ENCODE measurements around the gene GJA5. TPM values are rescaled to one million over a fixed set of nuclear protein-coding genes. Genes with fewer than 3 reads are reported as not detected.

Gene GJA5
- total and polyA plus RNA-seq, 2 donors (not counting 3 experiments of a cell fraction or from before 2014, with no cell fraction given) = 0.55 to 5.9 TPM

DNA sequence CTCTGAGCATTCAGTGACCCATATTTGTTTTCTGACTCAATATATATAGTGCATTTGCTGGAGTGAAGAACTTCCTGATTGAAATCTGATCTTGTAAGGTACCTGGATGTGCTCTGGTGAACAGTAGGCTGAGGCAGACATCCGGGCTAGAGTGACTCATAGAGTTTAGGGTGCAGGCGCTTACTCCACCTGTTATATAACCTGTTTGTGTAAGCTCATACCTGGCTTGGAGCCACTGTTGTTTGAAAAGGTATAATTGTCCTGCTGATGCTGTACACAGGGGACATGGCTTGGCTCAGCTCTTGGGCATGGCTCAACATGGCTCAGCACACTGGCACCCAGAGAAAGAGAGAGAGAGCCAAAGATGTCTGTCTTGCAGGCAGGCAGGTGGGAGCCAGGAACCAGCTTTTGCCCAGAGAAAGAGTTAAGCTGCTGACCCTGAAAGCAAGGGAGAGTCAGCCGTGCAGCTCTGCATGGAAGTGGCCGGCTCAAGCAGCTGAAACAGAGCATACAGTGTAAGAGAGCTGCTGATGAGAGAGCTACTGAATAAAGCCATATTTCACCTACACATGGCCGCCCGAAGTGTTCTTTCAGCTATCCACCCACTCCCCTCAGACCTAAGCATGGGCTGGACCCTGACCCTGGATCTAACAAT is 43.2 kb downstream of the GJA5 start:
- ChIA-PET POLR2A (no interaction called here), CTCF (interaction anchor here (1.6 kb wide), 2 partner anchors 173 to 176 kb away, joined by 4 to 7 read pairs; no protein-coding TSS in a partner anchor)
- Histone ChIP-seq H3K36me3 (ENCODE audit: control insufficient read depth in 2 of 2, extremely low read depth in 1 of 2, insufficient read depth in 2 of 2, low read length in 2 of 2) (no peaks in the 10 kb centered on the region), H3K4me2 (ENCODE audit: insufficient read depth, low read length) (no peak overlapping the region), H3K27ac (ENCODE audit: insufficient read depth, low read depth, low read length) (no peak overlapping the region), H3K4me3 (replicated peaks in 1 of 3; ENCODE audit: insufficient read depth in 1 of 3, low read depth in 1 of 3, low read length in 3 of 3) (no peak overlapping the region), H2AFZ (ENCODE audit: low read depth, low read length) (no peak overlapping the region), H3K4me1 (ENCODE audit: control insufficient read depth, extremely low read depth, insufficient read depth, low read length) (no peaks in the 10 kb centered on the region), H3K9me1 (replicated peaks; ENCODE audit: control insufficient read depth, extremely low read depth, insufficient read depth, low read length) (no peaks in the 10 kb centered on the region), H3K9ac (replicated peaks; ENCODE audit: extremely low read depth, insufficient read depth, low read length) (no peak overlapping the region), H3K9me3 (replicated peaks; ENCODE audit: control insufficient read depth, insufficient read depth, low read length) (no peaks in the 10 kb centered on the region), H4K20me1 (replicated peaks; ENCODE audit: control insufficient read depth, extremely low read depth, insufficient read depth, low read length) (no peaks in the 10 kb centered on the region), H3K27me3 (ENCODE audit: control insufficient read depth in 2 of 2, insufficient read depth in 2 of 2, low read length in 2 of 2) (peaks cover 17 to 18% of the 10 kb centered on the region in 2 experiments), H3K79me2 (ENCODE audit: control insufficient read depth, insufficient read depth, low read length) (no peaks in the 10 kb centered on the region)
- TF ChIP-seq MYC (IDR thresholded peaks at IDR 0.05; ENCODE audit: low read depth, low read length) (no peak), GATA2 (IDR thresholded peaks at IDR 0.05; ENCODE audit: insufficient read depth, insufficient read length, low read depth, low read length) (peak; percentile 37), FOS (IDR thresholded peaks at IDR 0.05; ENCODE audit: borderline replicate concordance, insufficient read depth, low read length) (peak; percentile 31)
- DNase-seq (ENCODE audit: low read depth, low spot score) = no peak
- dilution Hi-C loops (cut with MboI; ENCODE audit: extremely low pct_ligation_motif_present, low sequenced_read_pairs) = no loop called here
- FAIRE-seq = no peak
- intact Hi-C loops (cut with micrococcal nuclease) = no loop called here
- BruUV-seq (replicated peaks) = no TSS peak

DNA sequence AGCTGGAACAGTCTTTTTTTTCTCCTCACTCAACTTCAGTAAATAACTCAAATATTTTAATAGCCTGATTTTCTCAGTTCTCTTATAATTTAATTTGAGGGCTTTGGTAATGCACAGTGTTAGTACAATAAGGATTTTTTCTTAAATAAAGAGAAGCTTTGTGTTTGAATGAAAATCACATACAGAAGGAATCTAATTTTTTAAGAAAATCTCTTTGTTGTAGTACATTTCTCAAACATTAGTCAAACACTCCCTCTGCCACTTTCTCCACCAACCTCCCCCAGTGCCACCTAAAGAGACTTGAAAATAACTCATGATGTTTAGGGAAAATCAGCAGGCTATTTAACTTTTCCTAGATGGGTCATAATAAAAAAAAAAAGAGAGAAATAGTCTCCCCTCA is 47.8 kb downstream of the GJA5 start:
- no peak overlapping the region for H3K4me3 ChIP-seq (replicated peaks in 1 of 3; ENCODE audit: insufficient read depth in 1 of 3, low read depth in 1 of 3, low read length in 3 of 3)
- no peaks in the 10 kb centered on the region for H3K79me2 ChIP-seq (ENCODE audit: control insufficient read depth, insufficient read depth, low read length)
- FAIRE-seq (no peak), DNase-seq (ENCODE audit: low read depth, low spot score) (no peak)
- no peak overlapping the region for H3K27ac ChIP-seq (ENCODE audit: insufficient read depth, low read depth, low read length)
- TF ChIP-seq JUN (IDR thresholded peaks at IDR 0.05; ENCODE audit: borderline replicate concordance, insufficient read depth, insufficient read length, low read depth) (no peak), GATA2 (IDR thresholded peaks at IDR 0.05; ENCODE audit: insufficient read depth, insufficient read length, low read depth, low read length) (no peak), EZH2 (IDR thresholded peaks at IDR 0.05; ENCODE audit: borderline replicate concordance, low read depth, low read length, severe bottlenecking) (no peak), POLR2AphosphoS5 (IDR thresholded peaks at IDR 0.05; ENCODE audit: insufficient read depth, low read depth, low read length) (no peak), FOS (IDR thresholded peaks at IDR 0.05; ENCODE audit: borderline replicate concordance, insufficient read depth, low read length) (no peak), POLR2A (IDR thresholded peaks at IDR 0.05; ENCODE audit: low read depth, low read length) (no peak)
- TF ChIP-seq, protein P1, sequence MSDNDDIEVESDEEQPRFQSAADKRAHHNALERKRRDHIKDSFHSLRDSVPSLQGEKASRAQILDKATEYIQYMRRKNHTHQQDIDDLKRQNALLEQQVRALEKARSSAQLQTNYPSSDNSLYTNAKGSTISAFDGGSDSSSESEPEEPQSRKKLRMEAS (IDR thresholded peaks at IDR 0.05; ENCODE audit: insufficient read depth, insufficient read length) = no peak
- TF ChIP-seq, protein P2, sequence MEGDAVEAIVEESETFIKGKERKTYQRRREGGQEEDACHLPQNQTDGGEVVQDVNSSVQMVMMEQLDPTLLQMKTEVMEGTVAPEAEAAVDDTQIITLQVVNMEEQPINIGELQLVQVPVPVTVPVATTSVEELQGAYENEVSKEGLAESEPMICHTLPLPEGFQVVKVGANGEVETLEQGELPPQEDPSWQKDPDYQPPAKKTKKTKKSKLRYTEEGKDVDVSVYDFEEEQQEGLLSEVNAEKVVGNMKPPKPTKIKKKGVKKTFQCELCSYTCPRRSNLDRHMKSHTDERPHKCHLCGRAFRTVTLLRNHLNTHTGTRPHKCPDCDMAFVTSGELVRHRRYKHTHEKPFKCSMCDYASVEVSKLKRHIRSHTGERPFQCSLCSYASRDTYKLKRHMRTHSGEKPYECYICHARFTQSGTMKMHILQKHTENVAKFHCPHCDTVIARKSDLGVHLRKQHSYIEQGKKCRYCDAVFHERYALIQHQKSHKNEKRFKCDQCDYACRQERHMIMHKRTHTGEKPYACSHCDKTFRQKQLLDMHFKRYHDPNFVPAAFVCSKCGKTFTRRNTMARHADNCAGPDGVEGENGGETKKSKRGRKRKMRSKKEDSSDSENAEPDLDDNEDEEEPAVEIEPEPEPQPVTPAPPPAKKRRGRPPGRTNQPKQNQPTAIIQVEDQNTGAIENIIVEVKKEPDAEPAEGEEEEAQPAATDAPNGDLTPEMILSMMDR (IDR thresholded peaks at IDR 0.05; ENCODE audit: extremely low read depth in 1 of 2, insufficient read depth in 1 of 2, low read depth in 1 of 2, low read length in 2 of 2) = no peak
- dilution Hi-C loops (cut with MboI; ENCODE audit: extremely low pct_ligation_motif_present, low sequenced_read_pairs) = no loop called here
- no peaks in the 10 kb centered on the region for H3K9me1 ChIP-seq (replicated peaks; ENCODE audit: control insufficient read depth, extremely low read depth, insufficient read depth, low read length)
- CTCF ChIA-PET = interaction anchor here (1.4 kb wide), 1 partner anchor 180 kb away, joined by 4 read pairs; no protein-coding TSS in a partner anchor
- no peaks in the 10 kb centered on the region for H4K20me1 ChIP-seq (replicated peaks; ENCODE audit: control insufficient read depth, extremely low read depth, insufficient read depth, low read length)
- H3K4me1 ChIP-seq (ENCODE audit: control insufficient read depth, extremely low read depth, insufficient read depth, low read length) = no peaks in the 10 kb centered on the region
- H3K9ac ChIP-seq (replicated peaks; ENCODE audit: extremely low read depth, insufficient read depth, low read length) = no peak overlapping the region
- BruUV-seq (replicated peaks) = no TSS peak
- intact Hi-C loops (cut with micrococcal nuclease) = no loop called here
- H2AFZ ChIP-seq (ENCODE audit: low read depth, low read length) = no peak overlapping the region
- peaks cover 15 to 21% of the 10 kb centered on the region in 2 experiments for H3K27me3 ChIP-seq (ENCODE audit: control insufficient read depth in 2 of 2, insufficient read depth in 2 of 2, low read length in 2 of 2)
- no peak overlapping the region for H3K4me2 ChIP-seq (ENCODE audit: insufficient read depth, low read length)
- no peaks in the 10 kb centered on the region for H3K9me3 ChIP-seq (replicated peaks; ENCODE audit: control insufficient read depth, insufficient read depth, low read length)
- POLR2A ChIA-PET = no interaction called here
- H3K36me3 ChIP-seq (ENCODE audit: control insufficient read depth in 2 of 2, extremely low read depth in 1 of 2, insufficient read depth in 2 of 2, low read length in 2 of 2) = no peaks in the 10 kb centered on the region
